Measurements from ENCODE around the gene PLA2G4B.

Gene PLA2G4B

GRCh38 chr15:41838400-41838897 is at the start of gene PLA2G4B:
Gene PLA2G4B (plus strand): TSS chr15:41838847. CDS start chr15:41838914, 67 bp downstream.
- no peak for DNase-seq (ENCODE audit: low read depth)

- no peak for DNase-seq (ENCODE audit: low read depth)
These were observed 49.4 kb upstream of the PLA2G4B start for GRCh38 chr15:41789236-41789635.

GRCh38 chr15:41789662-41790061 is 49.0 kb upstream of the PLA2G4B start:
- DNase-seq (ENCODE audit: low read depth) = no peak

GRCh38 chr15:41790169-41790568 is 48.5 kb upstream of the PLA2G4B start:
- DNase-seq (ENCODE audit: low read depth) = no peak

- no peak for DNase-seq (ENCODE audit: low read depth)
These were observed 47.7 kb upstream of the PLA2G4B start for GRCh38 chr15:41790756-41791546.

- DNase-seq (ENCODE audit: low read depth) = no peak
These were observed 47.1 kb upstream of the PLA2G4B start for GRCh38 chr15:41791547-41791937.

- no peak for DNase-seq (ENCODE audit: low read depth)
These were observed 46.5 kb upstream of the PLA2G4B start for GRCh38 chr15:41792000-41792637.

- DNase-seq (ENCODE audit: low read depth) = no peak
These were observed 44.6 kb upstream of the PLA2G4B start for GRCh38 chr15:41794081-41794480.

GRCh38 chr15:41795996-41796856 is 42.4 kb upstream of the PLA2G4B start:
- no peak for DNase-seq (ENCODE audit: low read depth)

- no peak for DNase-seq (ENCODE audit: low read depth)
These were observed 41.3 kb upstream of the PLA2G4B start for GRCh38 chr15:41797201-41797944.

GRCh38 chr15:41798607-41799487 is 39.8 kb upstream of the PLA2G4B start:
- DNase-seq (ENCODE audit: low read depth) = no peak

GRCh38 chr15:41799488-41799805 is 39.2 kb upstream of the PLA2G4B start:
- no peak for DNase-seq (ENCODE audit: low read depth)

- no peak for DNase-seq (ENCODE audit: low read depth)
These were observed 37.5 kb upstream of the PLA2G4B start for GRCh38 chr15:41801185-41801584.

- no peak for DNase-seq (ENCODE audit: low read depth)
These were observed 36.7 kb upstream of the PLA2G4B start for GRCh38 chr15:41801850-41802455.

- DNase-seq (ENCODE audit: low read depth) = no peak
These were observed 34.3 kb upstream of the PLA2G4B start for GRCh38 chr15:41804361-41804760.

GRCh38 chr15:41804916-41805666 is 33.6 kb upstream of the PLA2G4B start:
- no peak for DNase-seq (ENCODE audit: low read depth)

- no peak for DNase-seq (ENCODE audit: low read depth)
These were observed 32.9 kb upstream of the PLA2G4B start for GRCh38 chr15:41805711-41806110.

- no peak for DNase-seq (ENCODE audit: low read depth)
These were observed 32.1 kb upstream of the PLA2G4B start for GRCh38 chr15:41806291-41807181.

GRCh38 chr15:41809121-41809520 is 29.5 kb upstream of the PLA2G4B start:
- DNase-seq (ENCODE audit: low read depth) = no peak
